ENCODE measurements around the gene SEPTIN5. TPM values are rescaled to one million over a fixed set of nuclear protein-coding genes. Genes with fewer than 3 reads are reported as not detected.

The SEPTIN5 gene
- total RNA-seq, 1 donor from 2014 or later, result 103 TPM

- no peak overlapping the region for H3K4me3 Mint-ChIP-seq (ENCODE audit: unreplicated experiment)
- DNase-seq (ENCODE audit: extremely low spot score, unreplicated experiment), result no peak
- no peaks in the 10 kb centered on the region for H3K9me3 Mint-ChIP-seq (ENCODE audit: unreplicated experiment)
- no peaks in the 10 kb centered on the region for H3K36me3 Mint-ChIP-seq (ENCODE audit: unreplicated experiment)
- H3K4me1 Mint-ChIP-seq (ENCODE audit: unreplicated experiment), result peaks cover 27% of the 10 kb centered on the region
- peaks cover 13% of the 10 kb centered on the region for H3K27me3 Mint-ChIP-seq (ENCODE audit: unreplicated experiment)
- TF ChIP-seq CTCF (IDR thresholded peaks at IDR 0.05), result peak; percentile 55
- no peak overlapping the region for H3K27ac Mint-ChIP-seq (ENCODE audit: unreplicated experiment)
Measured at GRCh38 chr22:19756288-19757128, 42.2 kb downstream of the SEPTIN5 start.

- no peak for DNase-seq (ENCODE audit: extremely low spot score, unreplicated experiment)
- Mint-ChIP-seq H3K36me3 (ENCODE audit: unreplicated experiment) (no peaks in the 10 kb centered on the region), H3K27me3 (ENCODE audit: unreplicated experiment) (peaks cover 13% of the 10 kb centered on the region), H3K9me3 (ENCODE audit: unreplicated experiment) (no peaks in the 10 kb centered on the region), H3K4me3 (ENCODE audit: unreplicated experiment) (no peak overlapping the region), H3K27ac (ENCODE audit: unreplicated experiment) (peak overlapping the region; percentile 60), H3K4me1 (ENCODE audit: unreplicated experiment) (peaks cover 32% of the 10 kb centered on the region)
- TF ChIP-seq CTCF (IDR thresholded peaks at IDR 0.05), result no peak
Measured at GRCh38 chr22:19757140-19757984, 43.1 kb downstream of the SEPTIN5 start.

GRCh38 chr22:19757985-19758895 is 43.9 kb downstream of the SEPTIN5 start:
- Mint-ChIP-seq H3K27me3 (ENCODE audit: unreplicated experiment) (peaks cover 13% of the 10 kb centered on the region), H3K4me1 (ENCODE audit: unreplicated experiment) (peaks cover 33% of the 10 kb centered on the region), H3K9me3 (ENCODE audit: unreplicated experiment) (no peaks in the 10 kb centered on the region), H3K4me3 (ENCODE audit: unreplicated experiment) (no peak overlapping the region), H3K27ac (ENCODE audit: unreplicated experiment) (no peak overlapping the region), H3K36me3 (ENCODE audit: unreplicated experiment) (no peaks in the 10 kb centered on the region)
- TF ChIP-seq CTCF (IDR thresholded peaks at IDR 0.05), result no peak
- DNase-seq (ENCODE audit: extremely low spot score, unreplicated experiment), result no peak

GRCh38 chr22:19758896-19759426 is 44.7 kb downstream of the SEPTIN5 start:
- Mint-ChIP-seq H3K4me1 (ENCODE audit: unreplicated experiment) (peaks cover 31% of the 10 kb centered on the region), H3K4me3 (ENCODE audit: unreplicated experiment) (no peak overlapping the region), H3K9me3 (ENCODE audit: unreplicated experiment) (no peaks in the 10 kb centered on the region), H3K36me3 (ENCODE audit: unreplicated experiment) (no peaks in the 10 kb centered on the region), H3K27me3 (ENCODE audit: unreplicated experiment) (peaks cover 13% of the 10 kb centered on the region), H3K27ac (ENCODE audit: unreplicated experiment) (no peak overlapping the region)
- DNase-seq (ENCODE audit: extremely low spot score, unreplicated experiment), result no peak
- no peak for TF ChIP-seq CTCF (IDR thresholded peaks at IDR 0.05)
